NCI-H128 (cell line): ENCODE data around the gene NEMP2.

Source experiments
- DNase-seq: peaks from one replicate; lab custom pipeline; 2025; ENCODE audit not compliant: unreplicated experiment; lab: John Stamatoyannopoulos, UW

The NEMP2 gene

DNA sequence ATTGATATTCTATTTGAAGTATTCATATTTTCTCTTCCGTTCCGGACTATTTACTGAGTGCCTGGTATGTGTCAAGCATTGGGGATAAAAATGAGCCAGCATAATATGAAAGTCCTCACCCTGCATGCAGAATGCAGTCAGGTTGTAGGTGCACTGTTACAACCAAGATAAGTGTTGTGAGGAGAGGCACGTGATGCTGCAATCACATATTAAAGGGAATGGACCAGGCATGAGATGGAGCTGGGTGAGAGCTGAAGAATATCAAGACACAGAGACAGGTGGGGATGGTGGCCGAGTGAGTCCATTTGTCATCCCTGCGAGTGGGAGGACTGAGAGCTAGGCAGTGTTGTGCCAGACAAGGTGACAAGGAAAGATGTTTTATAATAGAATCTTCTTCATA, 74.0 kb downstream of the NEMP2 start:
- no peak for DNase-seq

DNA sequence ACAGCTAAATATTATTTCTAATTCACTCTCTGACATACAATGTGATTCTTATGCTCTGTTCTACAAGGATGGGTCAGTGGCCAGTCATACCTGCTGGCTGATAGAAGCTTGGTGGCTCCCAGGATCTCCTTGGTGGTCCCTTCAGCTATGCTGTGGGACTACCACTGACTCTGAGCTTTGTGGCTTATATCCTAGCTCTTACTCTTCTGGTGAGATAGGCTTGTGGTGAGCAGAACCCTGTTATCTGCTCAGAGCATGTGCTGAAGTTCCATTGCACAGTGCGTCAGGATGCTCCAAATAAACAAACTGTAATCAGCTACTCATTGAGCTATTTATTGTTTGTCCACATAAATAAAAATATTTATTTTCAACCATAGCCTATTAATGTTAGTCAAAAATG, 74.6 kb downstream of the NEMP2 start:
- no peak for DNase-seq

DNA sequence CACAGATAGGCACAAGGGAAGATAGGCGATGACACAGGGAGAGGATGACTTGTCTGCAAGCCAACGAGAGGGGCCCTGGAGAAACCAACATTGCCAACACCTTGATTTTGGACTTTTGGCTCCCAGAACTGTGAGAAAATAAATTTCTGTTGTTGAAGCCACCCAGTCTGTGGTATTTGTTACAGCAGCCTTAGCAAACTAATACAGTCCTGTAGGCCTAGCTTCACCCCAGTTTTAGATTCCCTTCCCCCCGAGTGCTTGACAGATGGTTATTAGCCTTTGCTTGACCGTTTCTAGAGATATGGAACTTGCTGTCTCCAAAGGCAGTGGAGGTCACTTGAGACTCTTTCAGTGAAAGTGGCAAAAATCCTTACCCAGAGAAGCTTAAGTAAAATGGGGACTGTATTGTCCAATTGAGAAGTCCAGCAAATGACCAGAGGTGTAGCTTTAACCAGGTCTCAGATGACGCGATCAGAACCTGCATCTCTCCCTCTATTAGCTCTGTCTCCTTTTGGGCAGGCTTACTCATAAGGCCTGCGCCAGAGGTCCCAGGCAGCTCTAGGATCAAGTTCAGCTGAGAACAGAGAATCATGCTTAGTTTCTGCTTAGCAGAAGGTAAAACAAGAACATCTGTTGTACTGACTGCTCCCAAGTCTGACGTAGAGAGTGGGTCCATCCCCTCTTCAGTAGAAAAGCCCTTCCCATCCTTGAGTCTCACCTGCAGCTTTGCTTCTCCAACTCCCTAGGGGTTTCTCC, 76.0 kb downstream of the NEMP2 start:
- DNase-seq, result no peak

DNA sequence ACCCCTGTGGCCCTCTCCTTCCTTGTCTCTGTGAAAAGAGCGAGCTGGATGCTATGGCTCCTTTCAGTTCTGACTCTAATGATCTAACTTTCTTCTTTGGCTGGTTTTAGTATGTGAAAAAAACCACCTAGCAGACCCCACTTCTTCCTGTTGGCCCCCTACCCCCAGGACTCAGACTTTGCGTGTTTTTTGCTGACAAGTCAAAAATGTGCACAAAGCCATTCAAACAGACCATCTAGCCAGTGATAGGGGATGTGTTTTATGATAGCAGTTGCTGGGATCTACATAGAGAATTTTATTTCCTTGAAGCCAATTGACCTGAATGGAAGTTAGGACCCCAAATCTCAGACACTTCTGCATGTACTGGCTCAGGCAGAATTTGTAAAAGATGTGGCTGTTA, 77.3 kb downstream of the NEMP2 start:
- DNase-seq, result no peak

DNA sequence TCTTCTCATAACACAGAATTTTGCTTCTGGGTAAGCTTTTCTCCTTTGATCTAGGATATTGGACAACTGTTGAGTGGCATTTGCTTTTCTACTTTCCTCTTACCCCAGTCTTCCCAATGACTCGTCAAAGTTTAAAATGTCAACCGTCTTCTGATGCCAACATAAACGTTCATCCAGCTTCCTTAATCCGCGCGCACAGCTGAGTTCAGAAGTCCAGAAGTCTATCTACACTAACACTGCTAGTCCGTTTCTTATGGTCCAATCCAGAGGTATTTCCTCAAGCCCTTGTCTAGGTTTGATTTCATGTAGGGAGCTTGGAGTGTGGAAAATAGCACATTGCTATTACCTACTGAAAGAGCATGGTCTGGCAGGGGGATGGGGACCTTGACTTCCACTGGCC, 77.7 kb downstream of the NEMP2 start:
- no peak for DNase-seq

DNA sequence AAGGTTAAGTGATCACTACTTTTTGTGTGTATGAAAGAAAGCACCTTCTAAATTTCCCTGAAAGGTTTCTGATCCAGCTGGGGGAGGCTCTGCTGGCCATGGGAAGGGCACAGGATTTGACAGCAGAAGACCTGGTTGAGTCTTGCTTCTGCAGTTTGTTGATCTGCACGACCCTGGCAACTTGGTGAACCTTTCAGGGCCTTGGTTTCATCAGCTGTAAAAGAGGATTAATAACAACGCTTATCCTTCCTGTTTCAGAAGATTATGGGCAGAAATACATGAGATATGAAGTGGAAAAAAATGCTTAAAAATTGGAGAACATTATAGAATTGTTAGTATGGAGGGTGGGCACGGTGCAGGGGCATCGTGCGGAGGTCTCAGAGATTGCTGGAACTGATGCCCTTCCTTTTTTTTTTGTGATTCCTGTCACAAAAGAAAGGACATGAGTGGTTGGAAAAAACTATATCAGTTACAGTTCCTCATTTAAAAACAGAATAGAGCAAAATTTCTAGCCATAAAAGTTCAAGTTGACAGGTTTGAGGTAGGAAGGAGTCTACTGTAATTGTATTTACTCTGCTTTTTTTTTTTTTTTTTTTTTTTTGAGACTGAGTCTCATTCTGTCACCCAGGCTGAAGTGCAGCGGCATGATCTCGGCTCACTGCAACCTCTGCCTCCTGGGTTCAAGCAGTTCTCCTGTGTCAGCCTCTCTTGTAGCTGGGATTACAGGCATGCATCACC, 79.0 kb downstream of the NEMP2 start:
- DNase-seq, result no peak

DNA sequence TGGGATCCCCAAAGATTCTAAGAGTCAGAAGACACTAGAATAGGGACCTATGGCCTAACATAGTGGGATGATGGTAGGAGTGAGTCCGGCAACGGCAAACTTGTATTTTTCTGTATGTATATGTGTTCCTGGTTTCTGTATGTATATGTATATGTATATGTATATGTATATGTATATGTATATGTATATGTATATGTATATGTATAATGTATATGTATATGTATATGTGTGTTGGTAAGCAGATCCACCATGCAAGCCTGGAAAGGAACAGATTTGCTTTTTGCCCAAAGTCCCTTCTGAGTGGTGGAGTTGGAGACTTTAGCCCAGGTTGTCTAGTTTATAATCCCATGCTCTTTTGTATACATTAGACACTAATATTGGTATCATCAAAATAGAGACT, 79.7 kb downstream of the NEMP2 start:
- no peak for DNase-seq
